IMR-90 (cell line): ENCODE results near the gene AGTR1. TPM values are rescaled to one million over a fixed set of nuclear protein-coding genes. Genes with fewer than 3 reads are reported as not detected.

Source experiments
- ATAC-seq: fragments of 200-7000 bp; cut with Tn5 transposase; 2 replicates; pipeline ENCODE4 v1.9.1; 2020; ENCODE audit warnings: low read depth, mild to moderate bottlenecking, moderate library complexity
- BruUV-seq: library from RNA; stranded (reverse); fragments of 400-500 nt; replicated peaks from 2 replicates; lab custom pipeline; 2021; lab: Mats Ljungman, UMichigan
- CTCF ChIA-PET: fragments of 300-600 bp; formaldehyde crosslinking; extraction: SDS; loops from one replicate; lab custom pipeline; 2021; ENCODE audit warnings: antibody characterized with exemption; lab: Yijun Ruan, JAX
- POLR2A ChIA-PET: fragments of 300-600 bp; sonication (Branson Sonifier 250); formaldehyde crosslinking; loops from one replicate; lab custom pipeline; 2022; ENCODE audit warnings: antibody characterized with exemption; ENCODE audit not compliant: unreplicated experiment; lab: Charles Lee
- DNase-seq: peaks from one replicate; pipeline ENCODE4 v3.0.0; 2013
- H2AFZ ChIP-seq: replicated peaks from 2 replicates; pipeline ENCODE3; 2013; ENCODE audit warnings: low read length, mild to moderate bottlenecking; ENCODE audit not compliant: poor library complexity
- H2AK5ac ChIP-seq: 2 replicates; pipeline ENCODE4 v1.6.1; 2013; ENCODE audit warnings: low read depth, low read length, inconsistent platforms
- H2AK9ac ChIP-seq: replicated peaks from 2 replicates; pipeline ENCODE3; 2013; ENCODE audit warnings: mild to moderate bottlenecking, low read depth, low read length, moderate library complexity; ENCODE audit not compliant: poor library complexity
- H2BK120ac ChIP-seq: 2 replicates; pipeline ENCODE4 v1.6.1; 2013; ENCODE audit warnings: low read depth, low read length, inconsistent platforms
- H2BK15ac ChIP-seq: 3 replicates; pipeline ENCODE4 v1.6.1; 2013; ENCODE audit warnings: low read depth, low read length, inconsistent platforms
- H2BK20ac ChIP-seq: 2 replicates; pipeline ENCODE4 v1.6.1; 2013; ENCODE audit warnings: low read depth, mild to moderate bottlenecking, inconsistent platforms, low read length, moderate library complexity
- H2BK5ac ChIP-seq: 2 replicates; pipeline ENCODE4 v1.6.1; 2013; ENCODE audit warnings: mild to moderate bottlenecking, low read depth, low read length, inconsistent platforms; ENCODE audit not compliant: poor library complexity, severe bottlenecking
- H3K14ac ChIP-seq: replicated peaks from 2 replicates; pipeline ENCODE4 v1.6.1; 2013; ENCODE audit warnings: low read depth, low read length, inconsistent platforms
- H3K18ac ChIP-seq: 2 replicates; pipeline ENCODE4 v1.6.1; 2013; ENCODE audit warnings: low read depth, low read length, control low read depth
- H3K23ac ChIP-seq: 2 replicates; pipeline ENCODE4 v1.6.1; 2013; ENCODE audit warnings: low read depth, low read length, inconsistent platforms
- H3K27ac ChIP-seq: 2 replicates; pipeline ENCODE4 v1.5.1; 2013; ENCODE audit warnings: mild to moderate bottlenecking, control low read depth, low read length; ENCODE audit not compliant: insufficient read depth
- H3K27me3 ChIP-seq: 2 replicates; pipeline ENCODE4 v1.6.1; 2013; ENCODE audit warnings: low read length; ENCODE audit not compliant: control insufficient read depth, insufficient read depth
- H3K36me3 ChIP-seq: 2 replicates; pipeline ENCODE4 v1.6.1; 2013; ENCODE audit warnings: low read length, mixed read lengths; ENCODE audit not compliant: control insufficient read depth, insufficient read depth
- H3K4ac ChIP-seq: 2 replicates; pipeline ENCODE4 v1.6.1; 2013; ENCODE audit warnings: low read depth, low read length, inconsistent platforms
- H3K4me1 ChIP-seq: 2 replicates; pipeline ENCODE4 v1.6.1; 2013; ENCODE audit warnings: low read length, mixed read lengths; ENCODE audit not compliant: control insufficient read depth, insufficient read depth
- H3K4me2 ChIP-seq: 2 replicates; pipeline ENCODE4 v1.6.1; 2013; ENCODE audit warnings: low read depth, mild to moderate bottlenecking, control low read depth, low read length, moderate library complexity
- H3K4me3 ChIP-seq: 2 replicates; pipeline ENCODE4 v1.5.1; 2013; ENCODE audit warnings: low read depth, mild to moderate bottlenecking, control low read depth, low read length, moderate library complexity; ENCODE audit not compliant: insufficient read depth
- H3K56ac ChIP-seq: 2 replicates; pipeline ENCODE4 v1.6.1; 2013; ENCODE audit warnings: low read length, inconsistent platforms; ENCODE audit not compliant: insufficient read depth; ENCODE audit errors: extremely low read depth
- H3K79me1 ChIP-seq, 2 experiments: 2 replicates each; pipeline ENCODE4 v1.6.1; 2013; ENCODE audit warnings: low read length in 2 of 2, inconsistent platforms in 1 of 2, low read depth in 1 of 2
- H3K9ac ChIP-seq: 2 replicates; pipeline ENCODE4 v1.6.1; 2013; ENCODE audit warnings: low read depth, low read length, control low read depth
- H3K9me1 ChIP-seq: 2 replicates; pipeline ENCODE4 v1.6.1; 2013; ENCODE audit warnings: low read length, inconsistent platforms; ENCODE audit not compliant: insufficient read depth
- H3K9me3 ChIP-seq: 2 replicates; pipeline ENCODE4 v1.6.1; 2013; ENCODE audit warnings: low read length; ENCODE audit not compliant: control insufficient read depth, insufficient read depth
- H4K20me1 ChIP-seq: 2 replicates; pipeline ENCODE4 v1.6.1; 2013; ENCODE audit warnings: low read length, inconsistent platforms; ENCODE audit not compliant: insufficient read depth
- H4K5ac ChIP-seq: 2 replicates; pipeline ENCODE4 v1.6.1; 2013; ENCODE audit warnings: mild to moderate bottlenecking, low read depth, low read length, control low read depth
- H4K8ac ChIP-seq, 2 experiments: 2 replicates each; pipeline ENCODE4 v1.6.1; 2013; ENCODE audit warnings: low read depth in 2 of 2, low read length in 2 of 2, control low read depth in 1 of 2, inconsistent platforms in 1 of 2
- H4K91ac ChIP-seq: 2 replicates; pipeline ENCODE4 v1.6.1; 2013; ENCODE audit warnings: low read depth, low read length, inconsistent platforms; ENCODE audit not compliant: insufficient read depth
- CEBPB ChIP-seq: IDR thresholded peaks from 2 replicates; pipeline ENCODE4 v1.6.1; 2012; ENCODE audit warnings: low read depth, low read length, improper control_type of control experiment
- CTCF ChIP-seq: conservative IDR thresholded peaks from 2 replicates; pipeline ENCODE4 v1.5.1; 2012; ENCODE audit warnings: mild to moderate bottlenecking, low read depth, low read length, improper control_type of control experiment
- ELK1 ChIP-seq: fragments of 150-350 bp; IDR thresholded peaks from 2 replicates; pipeline ENCODE4 v1.6.1; 2016; ENCODE audit warnings: low read depth, mild to moderate bottlenecking, low read length, moderate library complexity, borderline replicate concordance
- FOS ChIP-seq: fragments of 150-350 bp; IDR thresholded peaks from 2 replicates; pipeline ENCODE4 v1.6.1; 2016; ENCODE audit warnings: low read depth, low read length
- MXI1 ChIP-seq: IDR thresholded peaks from 2 replicates; pipeline ENCODE4 v1.6.1; 2012; ENCODE audit warnings: low read depth, mild to moderate bottlenecking, low read length, moderate library complexity, borderline replicate concordance
- NFE2L2 ChIP-seq: fragments of 150-350 bp; IDR thresholded peaks from 2 replicates; pipeline ENCODE4 v1.6.1; 2016; ENCODE audit warnings: low read depth, mild to moderate bottlenecking, low read length
- POLR2A ChIP-seq: IDR thresholded peaks from 2 replicates; pipeline ENCODE4 v1.6.1; 2012; ENCODE audit warnings: mild to moderate bottlenecking, low read depth, low read length
- RAD21 ChIP-seq: IDR thresholded peaks from 2 replicates; pipeline ENCODE4 v1.6.1; 2012; ENCODE audit warnings: low read length, improper control_type of control experiment
- RCOR1 ChIP-seq: IDR thresholded peaks from 2 replicates; pipeline ENCODE4 v1.6.1; 2012; ENCODE audit warnings: mild to moderate bottlenecking, low read length, improper control_type of control experiment; ENCODE audit not compliant: insufficient replicate concordance
- RFX5 ChIP-seq: IDR thresholded peaks from 2 replicates; pipeline ENCODE4 v1.8.0; 2012; ENCODE audit warnings: low read depth, mild to moderate bottlenecking, low read length, moderate library complexity
- SMC3 ChIP-seq: fragments of 150-350 bp; IDR thresholded peaks from 2 replicates; pipeline ENCODE4 v1.6.1; 2016; ENCODE audit warnings: low read depth, mild to moderate bottlenecking, antibody characterized with exemption, low read length, moderate library complexity
- USF2 ChIP-seq: fragments of 150-350 bp; IDR thresholded peaks from 2 replicates; pipeline ENCODE4 v1.6.1; 2017; ENCODE audit warnings: mild to moderate bottlenecking, antibody characterized with exemption, low read length, low read depth
- WGBS, 2 experiments: methylation state at CpG; one replicate each; pipeline versions ENCODE4 v1.1.5 to v1.1.7; 2013; ENCODE audit warnings: missing lambda C conversion rate in 2 of 2; ENCODE audit not compliant: insufficient read length in 1 of 2; ENCODE audit errors: extremely low coverage in 2 of 2; 5-methylcytosine and 5-hydroxymethylcytosine counted together
- dilution Hi-C: fragments of 300-500 bp; cut with HindIII; formaldehyde crosslinking; loops from one replicate; pipeline ENCODE4 v1.14.3; 2018; ENCODE audit warnings: low sequenced_read_pairs; ENCODE audit not compliant: unreplicated experiment
- in situ Hi-C: fragments of 300-500 bp; cut with MboI; formaldehyde crosslinking; loops from 3 replicates; pipeline ENCODE4 v1.14.3; 2019; ENCODE audit warnings: low sequenced_read_pairs, inconsistent platforms, mixed read lengths
- intact Hi-C: fragments of 100-400 bp; cut with micrococcal nuclease; formaldehyde crosslinking; loops from 2 replicates; pipeline ENCODE4 v1.10.0; 2022
- polyA plus RNA-seq, 3 experiments: library from polyadenylated mRNA; depleted of rRNA; stranded (reverse); fragments of >200 nt; gene quantifications; 2 replicates each; pipeline ENCODE4 v1.2.3, GENCODE V29; 2012; ENCODE audit warnings: low replicate concordance in 1 of 3
- total RNA-seq: library from RNA; depleted of rRNA; stranded (reverse); fragments of >200 nt; gene quantifications from 2 replicates; pipeline ENCODE4 v1.2.3, GENCODE V29; 2012

AGTR1 gene
- total and polyA plus RNA-seq, 2 of the 4 experiments (the other 2 are of a cell fraction) = 2.2 to 2.7 TPM

- no peak for TF ChIP-seq POLR2A
- no peak for TF ChIP-seq FOS
These were observed 66.6 kb downstream of the AGTR1 start (continued) for GRCh38 chr3:148763986-148764935.

GRCh38 chr3:148772361-148772760 is 74.7 kb downstream of the AGTR1 start:
- H2AK5ac ChIP-seq = no peak overlapping the region
- no peak for ATAC-seq
- H2BK120ac ChIP-seq = no peak overlapping the region
- H2BK20ac ChIP-seq = no peak overlapping the region
- H3K79me1 ChIP-seq = no peaks in the 10 kb centered on the region
- in situ Hi-C loops = no loop called here
- H3K23ac ChIP-seq = no peak overlapping the region
- H2BK15ac ChIP-seq = no peak overlapping the region
- H3K9me3 ChIP-seq = no peaks in the 10 kb centered on the region
- ChIA-PET CTCF (no interaction called here), POLR2A (no interaction called here)
- no peak overlapping the region for H3K4me2 ChIP-seq
- no peak overlapping the region for H3K27ac ChIP-seq
- no TSS peak for BruUV-seq
- no peak overlapping the region for H3K4ac ChIP-seq
- no peaks in the 10 kb centered on the region for H3K9me1 ChIP-seq
- no peak overlapping the region for H2AK9ac ChIP-seq
- no peak overlapping the region for H3K4me3 ChIP-seq
- no peak overlapping the region for H2AFZ ChIP-seq
- H3K14ac ChIP-seq = no peak overlapping the region
- no peak for DNase-seq
- no peak overlapping the region for H4K5ac ChIP-seq
- no peak overlapping the region for H2BK5ac ChIP-seq
- no peaks in the 10 kb centered on the region for H3K27me3 ChIP-seq
- H4K8ac ChIP-seq = no peak overlapping the region
- H3K18ac ChIP-seq = no peak overlapping the region
- H3K4me1 ChIP-seq = no peaks in the 10 kb centered on the region
- H3K36me3 ChIP-seq = no peaks in the 10 kb centered on the region
- H3K56ac ChIP-seq = no peak overlapping the region
- intact Hi-C loops = no loop called here
- dilution Hi-C loops = no loop called here
- no CpG with 5 or more reads among the region's 2 CpGs for WGBS, 2 experiments
- H3K9ac ChIP-seq = no peak overlapping the region
- no peaks in the 10 kb centered on the region for H4K20me1 ChIP-seq
- no peak overlapping the region for H4K91ac ChIP-seq
- TF ChIP-seq ELK1 (no peak), USF2 (no peak), CEBPB (no peak), NFE2L2 (no peak), RFX5 (no peak), POLR2A (no peak), SMC3 (no peak), RAD21 (no peak), RCOR1 (no peak), CTCF (no peak), FOS (no peak), MXI1 (no peak)
